HG02981 (cell line): Measurements from ENCODE around the gene OR4K1.
"Not testable (repeated sequence)": the region's sequence is repeated elsewhere in the genome, so short reads cannot be mapped to it uniquely, and the experiment has no call there.

Experiments used
- ATAC-seq: cut with Tn5 transposase; IDR thresholded peaks from one replicate; pipeline ENCODE4 v1.9.1; 2021; ENCODE audit warnings: mild to moderate bottlenecking, moderate library complexity; ENCODE audit not compliant: unreplicated experiment

The OR4K1 gene, protein sequence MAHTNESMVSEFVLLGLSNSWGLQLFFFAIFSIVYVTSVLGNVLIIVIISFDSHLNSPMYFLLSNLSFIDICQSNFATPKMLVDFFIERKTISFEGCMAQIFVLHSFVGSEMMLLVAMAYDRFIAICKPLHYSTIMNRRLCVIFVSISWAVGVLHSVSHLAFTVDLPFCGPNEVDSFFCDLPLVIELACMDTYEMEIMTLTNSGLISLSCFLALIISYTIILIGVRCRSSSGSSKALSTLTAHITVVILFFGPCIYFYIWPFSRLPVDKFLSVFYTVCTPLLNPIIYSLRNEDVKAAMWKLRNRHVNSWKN

DNA sequence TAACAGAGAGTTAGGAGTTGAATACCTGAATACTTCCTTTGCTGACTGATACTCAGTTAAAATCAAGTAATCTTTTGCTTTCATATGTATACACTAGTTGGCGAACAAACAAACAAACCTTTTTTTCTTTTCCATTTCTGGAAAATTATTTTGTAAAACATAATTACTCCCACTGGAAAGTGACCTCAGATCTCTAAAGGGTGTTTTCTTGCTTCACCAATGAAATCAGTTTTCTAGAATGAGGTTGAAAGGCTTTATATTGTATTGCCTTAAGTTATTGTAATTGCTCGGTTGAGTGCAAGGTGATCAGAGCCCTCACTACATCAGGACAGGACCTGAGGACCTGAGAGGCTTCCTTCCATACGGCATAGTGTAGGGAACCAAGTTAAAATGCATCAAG is at the start of gene OR4K1:
OR4K1 (plus strand) TSS at position 301 of the 400 bp plus-strand sequence. CDS start 4,750 bp downstream, outside the sequence.
- ATAC-seq: no peak

DNA sequence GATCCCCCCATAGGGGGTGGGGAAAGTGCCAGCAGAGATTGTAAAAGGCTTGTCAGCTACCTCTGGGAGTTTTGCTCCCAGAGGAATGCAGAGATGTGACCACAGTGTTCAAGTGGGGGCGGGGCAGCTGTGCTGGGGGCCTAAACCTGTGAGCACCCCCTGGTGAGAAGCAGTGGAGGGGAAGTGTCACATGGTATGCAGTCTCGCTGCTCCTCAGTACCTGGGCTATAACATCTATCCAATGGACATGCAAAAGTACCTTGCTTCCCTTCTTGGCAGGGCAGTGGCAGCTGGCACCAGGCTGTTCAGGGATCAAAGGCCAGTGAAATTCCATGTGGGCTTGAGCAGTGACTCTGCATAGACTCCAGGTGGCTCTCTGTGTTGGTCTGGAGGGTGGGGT is 35.4 kb upstream of the OR4K1 start:
- no peak for ATAC-seq

DNA sequence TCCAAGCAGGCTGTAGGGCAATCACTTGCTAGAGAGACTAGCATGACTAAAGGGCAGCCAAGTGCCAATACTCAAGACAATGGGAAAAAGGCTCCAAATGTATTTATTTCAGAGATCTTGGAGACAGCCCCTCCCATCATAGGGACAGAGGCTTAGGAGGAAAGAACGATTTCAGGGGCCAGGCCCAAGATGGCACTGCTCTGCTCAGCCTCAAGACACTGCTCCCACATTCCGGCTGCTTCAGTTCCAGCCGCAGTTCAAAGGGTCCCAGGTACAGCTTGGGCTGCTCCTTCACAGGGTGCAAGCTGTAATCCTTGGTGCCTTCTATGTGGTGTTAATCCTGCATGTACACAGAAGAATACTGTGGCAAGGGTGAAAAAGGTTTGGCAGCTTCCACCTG is 29.7 kb upstream of the OR4K1 start:
- ATAC-seq: no peak

DNA sequence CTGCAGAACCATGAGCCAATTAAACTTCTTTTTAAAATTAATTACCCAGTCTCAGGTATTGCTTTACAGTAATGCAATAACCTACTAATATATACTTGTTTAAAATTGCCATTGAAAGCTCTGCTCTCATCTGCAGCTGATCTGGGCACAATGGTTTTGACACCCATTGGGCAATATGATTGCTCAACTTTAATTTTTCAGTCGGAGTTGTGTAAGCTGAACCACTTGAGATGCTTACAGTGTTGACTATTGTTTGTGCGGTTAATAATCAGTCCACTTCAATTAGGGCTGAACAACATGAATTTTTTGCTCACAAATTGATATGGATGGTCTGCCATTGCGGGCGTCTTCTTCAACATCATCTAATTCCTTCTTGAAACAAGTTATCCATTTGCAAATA is 28.3 kb upstream of the OR4K1 start:
- ATAC-seq: no peak

DNA sequence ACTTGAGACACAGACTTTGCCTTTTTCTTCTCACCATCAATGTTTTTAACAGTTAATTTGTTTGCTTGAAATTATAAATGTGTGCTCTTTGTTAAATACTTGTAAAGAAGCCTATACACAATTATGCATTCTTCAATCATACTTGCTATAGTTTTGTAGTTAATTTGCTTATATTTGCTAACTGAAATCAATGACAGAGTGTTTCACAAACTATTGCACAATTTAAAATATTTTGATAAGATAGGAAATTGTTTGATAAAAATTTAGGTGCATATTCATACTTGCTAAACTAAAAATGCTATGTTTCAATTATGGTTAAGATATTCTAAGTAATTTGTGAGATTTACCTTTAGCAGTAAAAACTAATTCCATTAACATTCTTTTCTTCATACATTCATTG is 24.1 kb upstream of the OR4K1 start:
- ATAC-seq: no peak

DNA sequence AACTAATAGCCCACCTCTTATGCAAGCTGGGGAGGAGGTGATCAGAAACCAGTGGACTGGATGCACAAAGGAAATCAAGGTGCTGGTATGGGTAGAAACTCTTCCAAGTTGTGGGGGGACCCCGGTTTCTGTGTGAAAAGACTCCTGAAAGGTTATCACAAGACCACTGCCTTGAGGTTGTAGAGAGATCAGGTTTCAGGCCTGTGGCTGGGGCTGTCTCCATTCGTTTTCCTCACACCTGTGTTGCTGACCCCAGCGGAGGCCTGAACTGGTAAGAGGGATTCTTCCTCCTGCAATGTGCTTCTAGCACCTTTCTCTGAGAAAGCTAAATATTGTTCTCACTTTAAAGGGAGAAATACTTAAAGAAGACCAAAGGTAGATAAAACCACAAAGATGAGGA is 19.6 kb upstream of the OR4K1 start:
- ATAC-seq: no peak

DNA sequence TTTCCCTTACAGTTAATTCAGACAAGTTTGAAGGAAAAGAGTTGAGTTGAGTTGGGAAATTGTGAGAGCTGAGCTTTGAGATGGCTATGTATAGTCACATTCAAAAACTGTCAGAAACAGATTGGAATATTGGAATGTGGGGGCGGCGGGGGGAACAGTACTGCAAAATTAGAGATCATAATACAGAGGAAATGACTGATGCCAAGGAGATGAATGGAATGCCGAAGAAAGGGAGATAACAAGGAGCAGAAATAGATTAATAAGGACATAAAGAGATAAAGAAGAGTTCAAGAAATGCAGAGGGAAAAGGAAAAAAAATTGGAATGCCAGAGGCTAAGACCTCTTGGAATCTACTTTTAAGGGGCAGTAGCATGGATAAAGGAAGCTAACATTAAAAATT is 13.5 kb upstream of the OR4K1 start:
- ATAC-seq: no peak

DNA sequence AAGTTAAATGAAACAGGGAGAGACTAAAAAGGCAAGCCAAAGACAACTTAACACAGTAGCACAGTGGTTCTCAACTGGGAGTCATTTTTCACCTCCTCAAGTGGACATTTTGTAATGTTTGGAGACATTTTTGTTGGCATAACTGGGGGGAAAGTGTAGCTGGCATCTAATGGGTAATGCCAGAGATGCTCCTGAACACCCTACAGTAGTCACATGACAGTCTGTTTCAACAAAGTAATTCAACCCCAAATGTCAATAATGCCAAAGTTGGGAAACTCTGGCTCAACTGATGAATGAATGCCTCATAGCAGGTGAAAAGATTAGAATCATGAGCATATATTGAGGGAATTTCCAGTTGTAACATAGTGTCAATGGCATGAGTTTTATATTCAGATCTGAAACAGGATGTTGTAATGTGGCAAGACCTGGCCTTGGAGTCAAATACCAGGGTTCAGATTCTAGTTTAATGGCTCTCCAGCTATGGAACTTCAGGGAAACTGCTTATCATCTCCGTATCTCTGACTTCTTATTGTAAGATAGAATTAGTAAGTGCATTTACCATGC is 12.7 kb upstream of the OR4K1 start:
- ATAC-seq: no peak

DNA sequence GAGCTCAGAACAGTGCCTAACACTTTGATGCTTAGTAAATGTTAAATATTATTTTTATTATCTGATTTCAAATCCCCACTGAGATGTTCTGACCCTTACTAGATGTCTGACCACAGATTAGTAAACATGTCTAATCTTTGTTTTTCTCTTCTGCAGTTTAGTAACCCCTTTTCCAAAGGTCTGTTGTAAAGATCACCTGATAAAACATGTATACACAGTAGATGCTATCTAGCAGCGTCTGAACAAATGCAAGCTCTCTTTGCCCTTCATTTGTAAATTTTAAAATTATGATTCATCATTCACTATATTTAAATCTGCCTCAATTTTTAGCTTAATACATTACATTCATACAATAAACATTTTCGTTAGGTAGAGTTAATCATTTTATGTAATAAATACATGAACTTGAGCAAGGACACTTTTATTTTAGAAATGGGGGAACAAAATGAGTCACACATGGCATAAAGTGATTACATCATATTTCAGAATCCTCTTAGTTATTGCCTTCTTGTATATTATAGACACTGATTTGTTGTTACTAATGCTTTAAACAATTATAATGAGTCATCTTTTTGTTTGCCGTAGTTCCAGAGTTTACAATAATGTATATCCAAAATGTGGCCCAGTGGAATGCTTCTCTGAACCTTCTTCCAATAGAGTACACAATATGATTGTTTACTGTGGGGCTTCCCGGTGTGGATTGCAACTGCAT is 12.0 kb upstream of the OR4K1 start:
- ATAC-seq: no peak

DNA sequence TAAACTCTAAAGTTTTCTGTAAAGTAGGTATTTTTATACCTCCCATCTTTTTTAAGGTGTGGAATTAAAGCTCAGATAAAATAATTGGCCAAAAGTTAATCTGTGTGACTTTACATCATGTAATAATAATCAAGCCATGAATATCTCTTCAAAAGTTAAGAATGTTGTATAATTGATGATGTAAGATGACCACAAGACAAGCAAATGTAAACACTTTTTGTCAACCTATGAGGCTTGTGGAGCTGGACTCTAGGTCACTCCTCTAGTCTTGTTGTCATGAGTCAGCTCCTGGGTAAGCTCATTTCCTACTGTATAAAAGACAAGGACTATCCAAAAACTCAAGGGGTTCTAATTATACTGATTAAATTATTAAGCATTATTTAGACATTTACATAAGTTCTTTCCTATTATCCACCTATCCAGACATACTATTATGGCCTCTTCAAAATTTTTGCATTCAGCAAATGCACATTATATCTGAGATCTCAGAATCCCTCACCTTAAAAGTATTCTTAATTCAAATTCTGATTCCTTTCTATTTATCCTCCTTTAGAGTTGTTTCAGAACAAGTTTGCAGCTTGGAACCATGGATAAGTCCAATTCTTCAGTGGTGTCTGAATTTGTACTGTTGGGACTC is 10.6 kb upstream of the OR4K1 start, which contains the start of gene OR4K5:
OR4K5 (plus strand) TSS at position 587 of the 637 bp plus-strand sequence; CDS start at position 587, 0 bp downstream.
- ATAC-seq: no peak

DNA sequence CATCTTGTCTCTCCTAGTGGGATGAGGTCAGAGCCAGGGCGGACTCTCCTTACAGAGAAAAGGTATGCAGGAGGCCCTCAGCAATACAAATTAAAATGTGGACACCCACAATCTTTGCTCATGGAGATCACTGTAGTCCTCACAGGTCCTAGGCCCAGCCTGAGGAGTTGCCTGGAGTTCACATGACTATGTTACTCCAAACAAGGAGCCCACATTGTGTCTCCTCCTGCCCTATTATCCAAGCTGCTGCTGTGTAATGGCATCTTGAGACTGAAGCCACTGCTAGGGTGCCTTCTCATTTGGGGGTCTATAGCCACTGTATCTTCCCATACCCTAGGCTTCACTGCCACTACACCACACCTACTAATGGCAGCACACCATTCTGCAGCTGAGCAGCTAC is 11.0 kb downstream of the OR4K1 start:
- ATAC-seq: no peak

DNA sequence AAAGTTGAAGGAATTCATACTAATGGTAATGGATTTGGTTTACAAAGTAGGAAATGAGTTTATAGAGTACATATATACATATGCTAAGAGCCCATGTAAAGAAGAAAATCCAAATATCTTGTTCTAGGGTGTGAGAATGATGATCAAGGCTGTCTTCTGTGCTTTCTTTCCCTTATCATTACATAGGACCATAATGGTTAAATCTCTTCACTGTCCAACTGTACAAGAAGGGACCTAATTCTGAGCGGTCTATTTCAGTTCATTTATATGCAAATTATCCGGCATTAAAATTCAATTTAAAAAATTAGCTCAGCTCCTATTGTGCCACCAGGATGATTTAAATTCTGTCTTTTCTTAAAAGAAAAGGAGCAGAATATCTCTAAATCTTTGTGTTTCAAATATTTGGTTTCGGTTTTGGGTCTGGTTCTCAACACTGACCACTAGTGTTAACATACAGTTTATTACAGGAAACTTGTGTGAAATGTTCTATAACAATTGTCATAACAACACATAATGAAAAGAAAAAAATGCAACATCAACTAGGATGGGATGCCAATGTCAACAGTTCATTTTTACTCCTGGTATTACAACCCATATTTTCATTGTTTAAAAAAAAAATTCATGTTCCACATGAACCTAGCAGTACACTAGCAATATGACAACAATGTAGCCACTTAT is 16.8 kb downstream of the OR4K1 start:
- ATAC-seq: no peak

DNA sequence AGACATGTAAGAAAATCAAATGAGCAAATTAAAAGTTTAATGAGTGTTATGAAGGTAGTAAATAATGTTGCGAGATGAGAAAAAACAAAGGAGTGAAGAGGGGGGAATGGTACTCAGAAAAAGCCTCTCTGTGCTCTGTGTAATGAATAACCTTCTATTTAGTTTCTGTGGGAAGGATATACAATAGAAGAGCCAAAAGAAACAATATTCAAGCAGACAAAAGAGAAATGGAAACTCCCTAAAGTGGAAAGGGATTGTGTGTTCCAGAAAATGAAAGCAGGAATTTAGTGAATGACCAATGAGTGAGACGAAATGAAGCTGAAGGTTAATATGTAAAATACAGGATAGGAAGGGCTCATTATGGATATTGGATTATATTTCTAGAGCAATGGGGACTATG is 18.5 kb downstream of the OR4K1 start:
- ATAC-seq: no peak

DNA sequence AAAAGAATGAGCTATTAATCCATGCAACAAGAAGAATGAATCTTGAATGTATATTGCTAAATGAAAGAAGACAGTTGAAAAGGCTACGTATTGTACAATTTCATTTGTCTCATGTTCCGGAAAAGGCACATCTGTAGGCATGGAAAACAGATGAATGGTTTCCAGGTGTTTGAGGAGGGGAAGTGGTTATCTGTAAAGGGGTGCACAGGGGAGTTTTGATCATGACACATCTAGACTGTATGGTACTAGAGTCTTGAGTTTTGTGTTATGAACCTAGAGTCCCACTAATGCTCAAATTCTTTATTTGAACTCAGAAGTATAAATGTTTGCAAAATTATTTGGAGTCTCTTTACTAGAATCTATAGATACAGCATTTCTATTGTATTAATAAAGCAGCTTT is 39.0 kb downstream of the OR4K1 start:
- ATAC-seq: not testable (repeated sequence)

DNA sequence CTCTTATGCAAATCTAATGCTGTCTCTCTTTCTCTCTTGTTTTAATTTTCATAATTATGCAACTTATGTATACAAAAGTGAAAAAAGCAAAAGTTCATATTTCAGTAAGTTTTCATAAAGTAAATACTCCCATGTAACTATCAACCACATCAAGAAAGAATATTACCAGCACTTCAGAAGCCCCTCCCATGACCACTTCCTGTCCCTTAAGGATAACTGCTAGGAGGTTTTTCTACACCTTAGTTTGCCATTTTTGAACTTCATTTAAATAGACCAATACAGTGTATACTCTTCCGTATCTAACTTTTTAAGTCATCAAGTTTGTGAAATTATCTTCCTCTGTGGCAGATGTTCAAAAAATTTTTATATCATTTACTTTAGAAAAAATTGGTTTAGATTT is 44.1 kb downstream of the OR4K1 start:
- no peak for ATAC-seq

DNA sequence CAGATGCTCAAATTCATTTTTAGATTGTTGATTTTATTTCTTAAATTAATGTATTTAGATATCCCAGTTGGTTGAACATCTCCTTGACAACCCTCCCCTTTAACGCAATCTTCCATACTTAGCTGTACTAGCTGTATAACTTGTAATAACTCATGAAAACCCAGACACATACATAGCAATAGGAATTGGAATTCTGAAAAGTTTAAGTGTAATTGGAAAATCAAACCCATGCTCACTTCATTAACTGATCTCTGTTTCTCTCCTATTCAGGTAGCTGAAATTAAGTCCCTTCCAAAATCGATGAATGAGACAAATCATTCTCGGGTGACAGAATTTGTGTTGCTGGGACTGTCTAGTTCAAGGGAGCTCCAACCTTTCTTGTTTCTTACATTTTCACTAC is 44.6 kb downstream of the OR4K1 start, which contains the start of gene OR4K15:
OR4K15 (plus strand) TSS at position 301 of the 400 bp plus-strand sequence; CDS start at position 301, 0 bp downstream.
- no peak for ATAC-seq
